ENCODE measurements around the gene FNDC3B.

FNDC3B gene

DNA sequence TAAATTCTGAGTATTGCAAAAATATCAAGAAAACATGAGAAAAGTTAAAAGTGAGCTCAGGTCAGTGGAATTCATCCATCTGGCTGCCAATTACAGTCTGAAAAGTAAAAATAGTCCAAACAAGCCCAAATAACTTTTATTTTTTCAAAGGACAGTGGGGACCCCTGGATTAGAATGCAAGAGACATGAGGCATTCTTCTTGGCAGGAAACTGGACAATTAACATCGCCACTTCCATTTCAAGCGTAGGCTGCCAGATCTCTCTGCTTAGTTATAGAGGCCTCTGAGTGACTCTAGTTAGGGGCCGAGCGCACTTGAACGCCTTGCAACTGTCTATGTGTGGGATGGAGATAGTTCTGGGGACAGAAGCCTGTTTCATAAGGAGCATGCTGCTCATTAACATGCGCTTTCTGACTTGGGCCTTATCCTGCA is 219.7 kb downstream of the FNDC3B start:
- TF ChIP-seq, protein P1, sequence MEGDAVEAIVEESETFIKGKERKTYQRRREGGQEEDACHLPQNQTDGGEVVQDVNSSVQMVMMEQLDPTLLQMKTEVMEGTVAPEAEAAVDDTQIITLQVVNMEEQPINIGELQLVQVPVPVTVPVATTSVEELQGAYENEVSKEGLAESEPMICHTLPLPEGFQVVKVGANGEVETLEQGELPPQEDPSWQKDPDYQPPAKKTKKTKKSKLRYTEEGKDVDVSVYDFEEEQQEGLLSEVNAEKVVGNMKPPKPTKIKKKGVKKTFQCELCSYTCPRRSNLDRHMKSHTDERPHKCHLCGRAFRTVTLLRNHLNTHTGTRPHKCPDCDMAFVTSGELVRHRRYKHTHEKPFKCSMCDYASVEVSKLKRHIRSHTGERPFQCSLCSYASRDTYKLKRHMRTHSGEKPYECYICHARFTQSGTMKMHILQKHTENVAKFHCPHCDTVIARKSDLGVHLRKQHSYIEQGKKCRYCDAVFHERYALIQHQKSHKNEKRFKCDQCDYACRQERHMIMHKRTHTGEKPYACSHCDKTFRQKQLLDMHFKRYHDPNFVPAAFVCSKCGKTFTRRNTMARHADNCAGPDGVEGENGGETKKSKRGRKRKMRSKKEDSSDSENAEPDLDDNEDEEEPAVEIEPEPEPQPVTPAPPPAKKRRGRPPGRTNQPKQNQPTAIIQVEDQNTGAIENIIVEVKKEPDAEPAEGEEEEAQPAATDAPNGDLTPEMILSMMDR (IDR thresholded peaks at IDR 0.05; ENCODE audit: low read length, missing control alignments): no peak
- DNase-seq (ENCODE audit: low read depth): peak; percentile 32
- no peak overlapping the region for H3K4me3 ChIP-seq (replicated peaks; ENCODE audit: low read depth, low read length)

DNA sequence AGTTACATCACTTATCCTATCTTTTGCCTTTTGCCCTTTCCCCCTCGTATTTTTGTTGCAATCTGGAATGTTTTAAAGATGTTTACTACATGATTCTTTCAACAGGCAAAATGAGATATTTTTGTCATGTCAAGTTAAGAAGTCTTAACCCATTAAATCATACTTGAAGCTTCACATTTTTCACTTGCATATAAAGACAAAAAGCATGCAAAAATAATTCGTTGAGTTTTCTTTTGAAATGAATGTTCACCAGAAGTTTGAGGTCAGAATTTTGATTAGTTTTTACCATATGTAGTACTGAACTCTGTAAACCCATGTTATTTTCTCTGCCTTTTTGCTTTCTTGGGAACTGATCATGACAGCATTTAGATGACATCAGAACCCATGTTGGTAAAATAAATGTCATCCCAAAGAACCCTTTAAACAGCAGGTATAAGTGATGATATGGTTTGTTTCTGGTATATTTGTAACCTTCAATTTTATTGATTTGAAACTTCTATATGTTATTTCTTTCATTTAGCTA is 220.4 kb downstream of the FNDC3B start:
- TF ChIP-seq, protein P1 (IDR thresholded peaks at IDR 0.05; ENCODE audit: low read length, missing control alignments): no peak
- no peak for DNase-seq (ENCODE audit: low read depth)

DNA sequence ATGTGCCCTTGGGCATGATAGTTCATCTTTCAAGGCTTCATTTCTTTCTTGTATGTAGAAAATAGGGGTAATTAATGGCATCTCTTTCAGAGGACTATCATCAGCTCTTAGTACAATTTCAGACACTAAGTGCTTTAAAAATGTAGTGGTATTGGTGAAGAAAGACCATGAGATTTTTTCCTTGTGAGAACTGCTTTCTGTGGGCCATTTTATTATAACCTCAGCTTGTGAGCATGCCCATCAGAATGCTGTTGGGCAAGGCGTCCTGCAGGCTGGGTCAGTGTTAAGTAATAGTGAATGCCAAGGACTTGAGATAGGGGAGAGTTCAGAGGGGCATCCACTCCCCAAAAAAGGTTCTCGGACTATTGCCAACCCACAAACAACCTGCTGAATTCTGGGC is 221.0 kb downstream of the FNDC3B start:
- H3K4me3 ChIP-seq (replicated peaks; ENCODE audit: low read depth, low read length): no peak overlapping the region
- DNase-seq (ENCODE audit: low read depth): peak; percentile 52
- TF ChIP-seq, protein P1 (IDR thresholded peaks at IDR 0.05; ENCODE audit: low read length, missing control alignments): no peak

More for the DNA sequence above, 220.4 kb downstream of the FNDC3B start:
- no peak overlapping the region for H3K4me3 ChIP-seq (replicated peaks; ENCODE audit: low read depth, low read length)

DNA sequence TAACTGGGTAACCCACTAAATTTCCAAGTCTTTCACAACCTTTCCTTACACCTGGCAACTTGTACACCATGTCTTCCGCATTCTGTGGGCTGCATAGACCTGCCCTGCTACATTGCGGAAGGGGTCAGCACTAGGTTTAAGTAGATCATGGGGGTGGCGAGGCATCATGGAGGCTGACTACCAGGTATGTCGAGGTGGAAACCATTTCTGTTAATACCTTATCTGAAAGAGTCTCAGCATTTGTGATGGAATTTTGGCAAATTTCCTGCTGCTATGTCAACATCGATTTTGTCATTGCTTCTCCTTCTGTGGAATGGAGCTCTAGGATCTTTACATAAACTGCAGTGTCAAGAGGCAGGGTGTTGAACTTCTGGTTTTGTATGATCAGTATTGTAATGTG is 221.7 kb downstream of the FNDC3B start:
- DNase-seq (ENCODE audit: low read depth): peak; percentile 41

DNA sequence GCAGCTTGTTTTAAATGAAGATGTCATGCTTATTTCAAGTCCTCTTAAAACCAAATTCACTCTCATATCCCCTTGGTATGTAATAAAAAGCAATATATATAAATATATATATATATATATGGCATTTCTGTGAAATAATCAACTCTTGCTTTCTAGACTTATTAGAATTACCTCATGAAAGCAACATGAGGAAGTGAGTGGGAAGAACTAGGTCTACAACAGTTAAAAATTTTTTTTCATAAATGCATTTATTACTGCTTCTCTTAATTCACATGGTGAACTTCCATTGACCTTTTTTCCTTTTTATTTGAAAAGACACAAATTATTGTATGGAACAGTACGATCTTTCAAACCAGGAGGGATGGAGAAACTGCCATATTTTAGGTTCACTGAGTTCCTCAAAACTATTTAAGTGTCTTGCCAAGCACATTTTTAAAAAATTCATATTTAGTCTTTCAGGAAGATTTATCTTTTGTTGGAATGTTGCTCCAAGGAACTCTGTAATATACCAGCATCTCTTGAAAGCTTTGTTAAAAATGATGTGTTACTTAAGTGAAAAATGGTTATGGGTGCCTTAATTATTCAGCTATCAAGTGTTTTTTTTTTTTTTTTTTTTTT is 223.7 kb downstream of the FNDC3B start:
- no peak overlapping the region for H3K4me3 ChIP-seq (replicated peaks; ENCODE audit: low read depth, low read length)
- DNase-seq (ENCODE audit: low read depth): no peak
- TF ChIP-seq, protein P1 (IDR thresholded peaks at IDR 0.05; ENCODE audit: low read length, missing control alignments): no peak

More for the DNA sequence above, 221.7 kb downstream of the FNDC3B start:
- TF ChIP-seq, protein P1 (IDR thresholded peaks at IDR 0.05; ENCODE audit: low read length, missing control alignments): no peak
- no peak overlapping the region for H3K4me3 ChIP-seq (replicated peaks; ENCODE audit: low read depth, low read length)

DNA sequence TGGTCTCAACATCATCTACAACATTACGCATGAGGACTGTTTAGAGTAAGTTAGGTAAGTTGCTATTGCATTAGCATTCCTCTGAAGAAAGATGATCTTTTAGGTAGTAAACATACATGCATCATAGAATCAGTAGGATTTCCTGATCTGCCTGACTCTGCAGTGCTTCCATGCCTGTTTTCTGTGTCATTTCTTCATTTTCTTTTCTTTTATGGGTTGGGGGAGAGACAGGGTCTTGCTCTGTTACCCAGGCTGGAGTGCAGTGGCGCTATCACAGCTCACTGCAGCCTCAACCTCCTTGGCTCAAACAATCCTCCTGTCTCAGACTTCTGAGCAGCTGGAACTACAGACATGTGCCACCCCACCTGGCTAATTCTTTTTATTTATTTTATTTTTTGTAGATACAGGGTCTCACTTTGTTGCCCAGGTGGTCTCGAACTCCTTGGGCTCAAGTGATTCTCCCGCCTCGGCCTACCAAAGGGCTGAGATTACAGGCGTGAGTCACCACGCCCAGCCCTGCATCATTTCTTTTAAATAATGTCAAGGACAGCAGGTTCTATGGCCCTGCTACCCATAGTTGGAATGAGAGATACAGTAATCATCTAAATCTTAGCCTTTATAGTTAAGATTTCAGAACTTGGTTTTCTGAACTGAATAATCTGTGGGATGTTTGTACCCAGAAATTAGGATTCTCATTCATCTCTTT is 224.6 kb downstream of the FNDC3B start:
- no peak for DNase-seq (ENCODE audit: low read depth)
- TF ChIP-seq, protein P1 (IDR thresholded peaks at IDR 0.05; ENCODE audit: low read length, missing control alignments): no peak

More for the DNA sequence above, 224.6 kb downstream of the FNDC3B start:
- H3K4me3 ChIP-seq (replicated peaks; ENCODE audit: low read depth, low read length): no peak overlapping the region
